ENCODE data around the gene SLC39A6. TPM values are rescaled to one million over a fixed set of nuclear protein-coding genes. Genes with fewer than 3 reads are reported as not detected.
"Not testable (repeated sequence)": the region's sequence is repeated elsewhere in the genome, so short reads cannot be mapped to it uniquely, and the experiment has no call there.

SLC39A6 gene
- total RNA-seq, 1 experiment from 2014 or later = 47.6 TPM

DNA sequence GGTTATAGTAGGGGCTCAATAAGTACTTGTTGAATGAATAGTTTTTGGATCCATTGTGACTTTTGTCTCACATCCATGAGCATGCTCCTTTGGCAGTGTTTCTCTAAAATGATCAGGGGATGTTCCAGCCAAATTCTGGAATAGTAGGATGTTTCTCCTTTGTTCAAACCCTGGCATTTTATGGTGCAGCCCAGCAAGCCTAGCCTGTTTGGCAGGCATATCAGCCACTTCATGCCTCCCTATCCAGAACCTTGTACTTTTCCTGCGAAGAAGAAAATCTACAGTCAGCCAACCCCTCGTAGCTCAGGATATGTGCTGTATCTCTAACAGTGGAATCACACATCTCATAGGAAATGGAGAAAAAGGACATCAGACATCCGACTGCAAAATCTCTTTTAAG, 34.7 kb downstream of the SLC39A6 start:
- no TSS peak for BruUV-seq (replicated peaks)
- Histone ChIP-seq H3K9me3 (ENCODE audit: control insufficient read depth, insufficient read depth, low read depth, low read length) (no peaks in the 10 kb centered on the region), H3K27ac (ENCODE audit: low read length) (no peak overlapping the region), H3K36me3 (ENCODE audit: control insufficient read depth, insufficient read depth, low read length) (no peaks in the 10 kb centered on the region), H3K4me3 (ENCODE audit: low read depth in 2 of 2, low read length in 2 of 2) (no peak overlapping the region), H3K27me3 (ENCODE audit: control insufficient read depth, insufficient read depth, low read length) (no peaks in the 10 kb centered on the region), H3K4me1 (ENCODE audit: control insufficient read depth, insufficient read depth, low read length) (no peaks in the 10 kb centered on the region)
- in situ Hi-C loops (cut with HindIII; ENCODE audit: low pct_unique_long_range_greater_than_20kb, low sequenced_read_pairs) = no loop called here
- ChIA-PET POLR2A (no interaction called here), CTCF (interaction anchor here (0.6 kb wide), 1 partner anchor 70 kb away, joined by 3 read pairs; no protein-coding TSS in a partner anchor)
- ATAC-seq (no peak), DNase-seq (ENCODE audit: low read depth, low spot score) (no peak)
- TF ChIP-seq, protein P1, sequence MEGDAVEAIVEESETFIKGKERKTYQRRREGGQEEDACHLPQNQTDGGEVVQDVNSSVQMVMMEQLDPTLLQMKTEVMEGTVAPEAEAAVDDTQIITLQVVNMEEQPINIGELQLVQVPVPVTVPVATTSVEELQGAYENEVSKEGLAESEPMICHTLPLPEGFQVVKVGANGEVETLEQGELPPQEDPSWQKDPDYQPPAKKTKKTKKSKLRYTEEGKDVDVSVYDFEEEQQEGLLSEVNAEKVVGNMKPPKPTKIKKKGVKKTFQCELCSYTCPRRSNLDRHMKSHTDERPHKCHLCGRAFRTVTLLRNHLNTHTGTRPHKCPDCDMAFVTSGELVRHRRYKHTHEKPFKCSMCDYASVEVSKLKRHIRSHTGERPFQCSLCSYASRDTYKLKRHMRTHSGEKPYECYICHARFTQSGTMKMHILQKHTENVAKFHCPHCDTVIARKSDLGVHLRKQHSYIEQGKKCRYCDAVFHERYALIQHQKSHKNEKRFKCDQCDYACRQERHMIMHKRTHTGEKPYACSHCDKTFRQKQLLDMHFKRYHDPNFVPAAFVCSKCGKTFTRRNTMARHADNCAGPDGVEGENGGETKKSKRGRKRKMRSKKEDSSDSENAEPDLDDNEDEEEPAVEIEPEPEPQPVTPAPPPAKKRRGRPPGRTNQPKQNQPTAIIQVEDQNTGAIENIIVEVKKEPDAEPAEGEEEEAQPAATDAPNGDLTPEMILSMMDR (IDR thresholded peaks at IDR 0.05) = no peak
- TF ChIP-seq TCF7L2 (IDR thresholded peaks at IDR 0.05; ENCODE audit: low read depth, low read length) = no peak
- no peak for TF ChIP-seq POLR2AphosphoS5 (IDR thresholded peaks at IDR 0.05; ENCODE audit: low read depth, low read length)
- intact Hi-C loops (cut with micrococcal nuclease; ENCODE audit: unreplicated experiment) = no loop called here

- H3K27ac ChIP-seq (ENCODE audit: low read length); H3K36me3 ChIP-seq (ENCODE audit: control insufficient read depth, insufficient read depth, low read length); in situ Hi-C loops (cut with HindIII; ENCODE audit: low pct_unique_long_range_greater_than_20kb, low sequenced_read_pairs); H3K4me3 ChIP-seq (ENCODE audit: low read depth in 2 of 2, low read length in 2 of 2); intact Hi-C loops (cut with micrococcal nuclease; ENCODE audit: unreplicated experiment); H3K4me1 ChIP-seq (ENCODE audit: control insufficient read depth, insufficient read depth, low read length); BruUV-seq (replicated peaks); H3K9me3 ChIP-seq (ENCODE audit: control insufficient read depth, insufficient read depth, low read depth, low read length); DNase-seq (ENCODE audit: low read depth, low spot score); CTCF ChIA-PET; ATAC-seq; H3K27me3 ChIP-seq (ENCODE audit: control insufficient read depth, insufficient read depth, low read length): not testable (repeated sequence)
- POLR2A ChIA-PET = interaction anchor here (0.6 kb wide), 1 partner anchor 70 kb away, joined by 8 read pairs; no protein-coding TSS in a partner anchor
These were observed 37.0 kb downstream of the SLC39A6 start for GRCh38 chr18:36092116-36092515.

DNA sequence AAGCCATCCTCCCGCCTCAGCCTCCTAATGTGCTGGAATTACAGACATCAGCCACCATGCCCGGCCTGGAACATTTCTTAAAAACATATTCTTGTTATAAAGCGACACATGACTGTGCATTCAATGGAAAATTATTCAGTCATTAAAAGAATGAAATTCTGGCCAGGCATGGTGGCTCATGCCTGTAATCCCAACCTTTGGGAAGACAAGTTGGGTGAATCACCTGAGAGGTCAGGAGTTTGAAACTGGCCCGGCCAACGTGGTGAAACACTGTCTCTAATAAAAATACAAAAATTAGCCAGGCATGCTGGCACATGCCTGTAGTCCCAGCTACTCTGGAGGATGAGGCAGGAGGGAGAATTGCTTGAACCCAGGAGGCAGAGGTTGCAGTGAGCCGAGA, 40.1 kb downstream of the SLC39A6 start:
- ChIA-PET CTCF (no interaction called here), POLR2A (no interaction called here)
- no peak for TF ChIP-seq SIN3A (IDR thresholded peaks at IDR 0.05; ENCODE audit: borderline replicate concordance, insufficient read depth, low read depth, low read length)
- TF ChIP-seq, protein P1 (IDR thresholded peaks at IDR 0.05) = no peak
- TF ChIP-seq POLR2AphosphoS5 (IDR thresholded peaks at IDR 0.05; ENCODE audit: low read depth, low read length) = no peak
- TF ChIP-seq TCF7L2 (IDR thresholded peaks at IDR 0.05; ENCODE audit: low read depth, low read length) = no peak
- no peak for TF ChIP-seq REST (IDR thresholded peaks at IDR 0.05; ENCODE audit: insufficient read depth in 1 of 2, low read depth in 2 of 2, low read length in 1 of 2)

More for the DNA sequence above, 40.1 kb downstream of the SLC39A6 start:
- no peaks in the 10 kb centered on the region for H3K36me3 ChIP-seq (ENCODE audit: control insufficient read depth, insufficient read depth, low read length)
- no peaks in the 10 kb centered on the region for H3K9me3 ChIP-seq (ENCODE audit: control insufficient read depth, insufficient read depth, low read depth, low read length)
- ATAC-seq (no peak), DNase-seq (ENCODE audit: low read depth, low spot score) (no peak)
- BruUV-seq (replicated peaks) = no TSS peak
- H3K4me3 ChIP-seq (ENCODE audit: low read depth in 2 of 2, low read length in 2 of 2) = no peak overlapping the region
- intact Hi-C loops (cut with micrococcal nuclease; ENCODE audit: unreplicated experiment) (no loop called here), in situ Hi-C loops (cut with HindIII; ENCODE audit: low pct_unique_long_range_greater_than_20kb, low sequenced_read_pairs) (no loop called here)
- H3K27ac ChIP-seq (ENCODE audit: low read length) = no peak overlapping the region
- no peaks in the 10 kb centered on the region for H3K27me3 ChIP-seq (ENCODE audit: control insufficient read depth, insufficient read depth, low read length)
- no peaks in the 10 kb centered on the region for H3K4me1 ChIP-seq (ENCODE audit: control insufficient read depth, insufficient read depth, low read length)

All from Panc1 (cell line).